ENCODE data around the gene FAM72D.
"Not testable (repeated sequence)": the region's sequence is repeated elsewhere in the genome, so short reads cannot be mapped to it uniquely, and the experiment has no call there.

FAM72D gene

DNA sequence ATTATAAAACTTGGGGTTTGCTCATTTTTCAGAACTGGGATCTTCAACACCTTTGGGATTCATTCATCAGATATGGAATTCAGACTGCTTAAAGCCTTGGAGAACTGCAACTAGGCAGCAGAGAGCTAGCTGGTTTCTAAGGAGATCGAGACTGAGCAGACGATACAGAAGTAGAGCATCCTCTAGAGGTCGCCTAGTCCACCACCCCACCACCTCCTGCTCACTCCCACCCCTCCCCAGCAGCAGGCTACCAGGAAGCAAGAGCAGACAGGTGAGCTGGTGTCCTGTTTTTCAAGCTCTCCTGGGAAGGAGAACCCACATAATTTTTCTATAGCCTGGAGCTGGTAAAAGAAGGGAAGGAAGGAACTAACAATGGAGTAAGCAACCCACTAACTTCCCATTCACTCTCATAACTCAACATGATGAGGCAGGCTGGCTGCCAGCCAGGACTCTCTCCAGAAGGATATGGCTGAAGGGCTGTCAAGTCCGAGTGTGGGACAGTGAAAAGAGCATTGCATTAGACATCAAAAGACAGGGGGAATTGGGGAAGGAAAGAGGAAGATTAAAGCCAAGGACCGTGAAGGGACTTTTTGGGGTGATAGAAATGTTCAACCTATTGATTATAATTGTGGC lies 30.5 kb upstream of the FAM72D start:
- not testable (repeated sequence) for H3K4me1 ChIP-seq (ENCODE audit: control insufficient read depth in 1 of 2, insufficient read depth in 2 of 2, low read length in 2 of 2); H3K36me3 ChIP-seq (ENCODE audit: control insufficient read depth in 1 of 2, insufficient read depth in 2 of 2, low read length in 2 of 2); H3K27me3 ChIP-seq (ENCODE audit: control insufficient read depth in 1 of 2, insufficient read depth in 2 of 2, low read length in 2 of 2); H3K4me3 ChIP-seq (ENCODE audit: low read depth in 1 of 2, low read length in 2 of 2); H3K9ac ChIP-seq (ENCODE audit: low read depth in 1 of 2, low read length in 2 of 2); H3K9me3 ChIP-seq (ENCODE audit: control insufficient read depth in 1 of 2, low read length in 2 of 2); H3K27ac ChIP-seq (ENCODE audit: low read depth, low read length)

- not testable (repeated sequence) for H3K9ac ChIP-seq (ENCODE audit: low read depth in 1 of 2, low read length in 2 of 2); H3K27me3 ChIP-seq (ENCODE audit: control insufficient read depth in 1 of 2, insufficient read depth in 2 of 2, low read length in 2 of 2); H3K4me1 ChIP-seq (ENCODE audit: control insufficient read depth in 1 of 2, insufficient read depth in 2 of 2, low read length in 2 of 2); H3K4me3 ChIP-seq (ENCODE audit: low read depth in 1 of 2, low read length in 2 of 2); H3K36me3 ChIP-seq (ENCODE audit: control insufficient read depth in 1 of 2, insufficient read depth in 2 of 2, low read length in 2 of 2); H3K9me3 ChIP-seq (ENCODE audit: control insufficient read depth in 1 of 2, low read length in 2 of 2); H3K27ac ChIP-seq (ENCODE audit: low read depth, low read length)
Measured at GRCh38 chr1:145066486-145066885, 29.3 kb upstream of the FAM72D start.

DNA sequence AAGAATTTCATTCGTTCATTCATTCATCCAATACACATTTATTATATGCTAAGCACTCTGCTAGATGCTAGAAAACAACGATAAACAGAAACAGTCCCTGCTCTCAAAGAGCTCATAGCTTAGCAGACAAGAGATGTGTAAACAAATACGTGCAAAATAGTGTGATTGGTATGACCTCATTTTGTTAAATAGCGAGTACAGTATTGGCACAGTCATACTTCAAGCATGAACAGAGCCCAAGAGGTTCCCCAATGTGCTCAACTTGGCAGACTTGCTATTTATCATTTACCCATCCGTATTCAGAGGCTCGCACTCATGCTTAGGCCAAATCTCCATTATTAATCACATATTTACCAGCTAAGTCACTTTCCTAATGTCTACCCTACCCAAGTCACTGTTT lies 24.2 kb upstream of the FAM72D start:
- H3K9ac ChIP-seq (ENCODE audit: low read depth in 1 of 2, low read length in 2 of 2); H3K36me3 ChIP-seq (ENCODE audit: control insufficient read depth in 1 of 2, insufficient read depth in 2 of 2, low read length in 2 of 2); H3K4me3 ChIP-seq (ENCODE audit: low read depth in 1 of 2, low read length in 2 of 2); H3K27me3 ChIP-seq (ENCODE audit: control insufficient read depth in 1 of 2, insufficient read depth in 2 of 2, low read length in 2 of 2); H3K27ac ChIP-seq (ENCODE audit: low read depth, low read length); H3K9me3 ChIP-seq (ENCODE audit: control insufficient read depth in 1 of 2, low read length in 2 of 2); H3K4me1 ChIP-seq (ENCODE audit: control insufficient read depth in 1 of 2, insufficient read depth in 2 of 2, low read length in 2 of 2): not testable (repeated sequence)

GRCh38 chr1:145074021-145074559 lies 21.7 kb upstream of the FAM72D start:
- not testable (repeated sequence) for H3K9me3 ChIP-seq (ENCODE audit: control insufficient read depth in 1 of 2, low read length in 2 of 2); H3K9ac ChIP-seq (ENCODE audit: low read depth in 1 of 2, low read length in 2 of 2); H3K27me3 ChIP-seq (ENCODE audit: control insufficient read depth in 1 of 2, insufficient read depth in 2 of 2, low read length in 2 of 2); H3K4me1 ChIP-seq (ENCODE audit: control insufficient read depth in 1 of 2, insufficient read depth in 2 of 2, low read length in 2 of 2); H3K36me3 ChIP-seq (ENCODE audit: control insufficient read depth in 1 of 2, insufficient read depth in 2 of 2, low read length in 2 of 2); H3K27ac ChIP-seq (ENCODE audit: low read depth, low read length); H3K4me3 ChIP-seq (ENCODE audit: low read depth in 1 of 2, low read length in 2 of 2)

GRCh38 chr1:145076877-145077276 lies 18.9 kb upstream of the FAM72D start:
- not testable (repeated sequence) for H3K4me3 ChIP-seq (ENCODE audit: low read depth in 1 of 2, low read length in 2 of 2); H3K9me3 ChIP-seq (ENCODE audit: control insufficient read depth in 1 of 2, low read length in 2 of 2); H3K4me1 ChIP-seq (ENCODE audit: control insufficient read depth in 1 of 2, insufficient read depth in 2 of 2, low read length in 2 of 2); H3K27ac ChIP-seq (ENCODE audit: low read depth, low read length); H3K9ac ChIP-seq (ENCODE audit: low read depth in 1 of 2, low read length in 2 of 2); H3K36me3 ChIP-seq (ENCODE audit: control insufficient read depth in 1 of 2, insufficient read depth in 2 of 2, low read length in 2 of 2); H3K27me3 ChIP-seq (ENCODE audit: control insufficient read depth in 1 of 2, insufficient read depth in 2 of 2, low read length in 2 of 2)

GRCh38 chr1:145077872-145078786 lies 17.6 kb upstream of the FAM72D start:
- not testable (repeated sequence) for H3K36me3 ChIP-seq (ENCODE audit: control insufficient read depth in 1 of 2, insufficient read depth in 2 of 2, low read length in 2 of 2); H3K4me1 ChIP-seq (ENCODE audit: control insufficient read depth in 1 of 2, insufficient read depth in 2 of 2, low read length in 2 of 2); H3K27ac ChIP-seq (ENCODE audit: low read depth, low read length); H3K9me3 ChIP-seq (ENCODE audit: control insufficient read depth in 1 of 2, low read length in 2 of 2); H3K9ac ChIP-seq (ENCODE audit: low read depth in 1 of 2, low read length in 2 of 2); H3K27me3 ChIP-seq (ENCODE audit: control insufficient read depth in 1 of 2, insufficient read depth in 2 of 2, low read length in 2 of 2); H3K4me3 ChIP-seq (ENCODE audit: low read depth in 1 of 2, low read length in 2 of 2)

- not testable (repeated sequence) for H3K9ac ChIP-seq (ENCODE audit: low read depth in 1 of 2, low read length in 2 of 2); H3K36me3 ChIP-seq (ENCODE audit: control insufficient read depth in 1 of 2, insufficient read depth in 2 of 2, low read length in 2 of 2)
Measured at GRCh38 chr1:145078787-145079370, 16.9 kb upstream of the FAM72D start.

GRCh38 chr1:145079737-145080136 lies 16.0 kb upstream of the FAM72D start:
- not testable (repeated sequence) for H3K4me3 ChIP-seq (ENCODE audit: low read depth in 1 of 2, low read length in 2 of 2); H3K9ac ChIP-seq (ENCODE audit: low read depth in 1 of 2, low read length in 2 of 2); H3K27me3 ChIP-seq (ENCODE audit: control insufficient read depth in 1 of 2, insufficient read depth in 2 of 2, low read length in 2 of 2); H3K4me1 ChIP-seq (ENCODE audit: control insufficient read depth in 1 of 2, insufficient read depth in 2 of 2, low read length in 2 of 2); H3K36me3 ChIP-seq (ENCODE audit: control insufficient read depth in 1 of 2, insufficient read depth in 2 of 2, low read length in 2 of 2); H3K9me3 ChIP-seq (ENCODE audit: control insufficient read depth in 1 of 2, low read length in 2 of 2); H3K27ac ChIP-seq (ENCODE audit: low read depth, low read length)

More at GRCh38 chr1:145078787-145079370, 16.9 kb upstream of the FAM72D start:
- H3K27me3 ChIP-seq (ENCODE audit: control insufficient read depth in 1 of 2, insufficient read depth in 2 of 2, low read length in 2 of 2); H3K4me1 ChIP-seq (ENCODE audit: control insufficient read depth in 1 of 2, insufficient read depth in 2 of 2, low read length in 2 of 2); H3K4me3 ChIP-seq (ENCODE audit: low read depth in 1 of 2, low read length in 2 of 2); H3K27ac ChIP-seq (ENCODE audit: low read depth, low read length); H3K9me3 ChIP-seq (ENCODE audit: control insufficient read depth in 1 of 2, low read length in 2 of 2): not testable (repeated sequence)

- H3K9ac ChIP-seq (ENCODE audit: low read depth in 1 of 2, low read length in 2 of 2); H3K27ac ChIP-seq (ENCODE audit: low read depth, low read length); H3K36me3 ChIP-seq (ENCODE audit: control insufficient read depth in 1 of 2, insufficient read depth in 2 of 2, low read length in 2 of 2); H3K9me3 ChIP-seq (ENCODE audit: control insufficient read depth in 1 of 2, low read length in 2 of 2); H3K4me3 ChIP-seq (ENCODE audit: low read depth in 1 of 2, low read length in 2 of 2); H3K4me1 ChIP-seq (ENCODE audit: control insufficient read depth in 1 of 2, insufficient read depth in 2 of 2, low read length in 2 of 2); H3K27me3 ChIP-seq (ENCODE audit: control insufficient read depth in 1 of 2, insufficient read depth in 2 of 2, low read length in 2 of 2): not testable (repeated sequence)
Measured at GRCh38 chr1:145080193-145080592, 15.6 kb upstream of the FAM72D start.

DNA sequence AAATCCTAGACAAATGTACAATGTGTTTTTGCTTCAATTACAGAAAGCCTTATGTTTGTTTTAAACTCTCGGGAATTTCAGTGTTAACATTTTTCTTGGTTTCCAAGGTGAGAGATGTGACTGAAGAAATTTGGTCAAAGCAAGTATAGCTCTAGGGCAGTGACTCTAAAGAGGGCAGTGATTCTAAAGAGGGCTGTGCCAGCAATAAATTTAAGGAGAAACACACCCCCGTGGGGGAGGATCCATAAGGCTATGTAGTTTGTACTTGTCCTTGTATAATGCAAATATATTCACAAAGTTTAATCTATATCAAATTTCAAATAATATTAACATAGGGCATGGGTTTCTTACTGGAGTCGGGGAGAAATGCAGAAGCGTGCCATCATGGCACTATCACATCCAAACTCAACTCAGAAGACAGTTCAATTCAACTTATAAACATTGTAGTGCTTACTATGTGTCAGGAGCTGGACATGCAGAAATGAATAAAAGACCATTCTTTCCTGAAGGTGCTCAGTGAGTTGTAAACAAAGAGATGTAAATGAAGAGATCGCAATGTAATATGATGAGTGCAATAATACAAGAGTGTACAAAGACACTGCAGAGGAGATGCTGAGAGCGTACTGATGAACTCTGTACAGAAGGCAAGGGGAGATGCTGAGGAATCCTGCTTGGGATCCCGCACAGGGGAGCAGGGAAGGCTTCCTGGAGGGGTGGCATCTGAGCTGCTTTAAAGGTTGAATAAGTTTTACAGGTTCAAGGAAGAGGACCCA lies 13.1 kb upstream of the FAM72D start:
- not testable (repeated sequence) for H3K36me3 ChIP-seq (ENCODE audit: control insufficient read depth in 1 of 2, insufficient read depth in 2 of 2, low read length in 2 of 2); H3K9ac ChIP-seq (ENCODE audit: low read depth in 1 of 2, low read length in 2 of 2); H3K4me1 ChIP-seq (ENCODE audit: control insufficient read depth in 1 of 2, insufficient read depth in 2 of 2, low read length in 2 of 2); H3K9me3 ChIP-seq (ENCODE audit: control insufficient read depth in 1 of 2, low read length in 2 of 2); H3K27ac ChIP-seq (ENCODE audit: low read depth, low read length); H3K4me3 ChIP-seq (ENCODE audit: low read depth in 1 of 2, low read length in 2 of 2); H3K27me3 ChIP-seq (ENCODE audit: control insufficient read depth in 1 of 2, insufficient read depth in 2 of 2, low read length in 2 of 2)

Data from duodenal mucosa (tissue), 2 donors.